AG09319 (cell line): ENCODE measurements around the gene NLGN4Y.

Source experiments
- DNase-seq: peaks from one replicate; pipeline ENCODE4 v3.0.0-alpha.2; 2010; ENCODE audit warnings: low read depth; ENCODE audit errors: extremely low read depth
- CTCF ChIP-seq: IDR thresholded peaks from 2 replicates; pipeline ENCODE4 v1.5.1; 2011; ENCODE audit warnings: low read depth, mild to moderate bottlenecking, inconsistent platforms, low read length, moderate library complexity

NLGN4Y gene

GRCh38 chrY:14524272-14525231, at the start of gene NLGN4Y:
Gene NLGN4Y (plus strand): TSS chrY:14524529. CDS start chrY:14622120, 97,591 bp downstream.
- no peak for TF ChIP-seq CTCF
- no peak for DNase-seq

- DNase-seq = no peak
- no peak for TF ChIP-seq CTCF
Measured at GRCh38 chrY:14485935-14486334, 38.4 kb upstream of the NLGN4Y start.

GRCh38 chrY:14490226-14490625, 34.1 kb upstream of the NLGN4Y start:
- no peak for DNase-seq
- no peak for TF ChIP-seq CTCF

- DNase-seq = no peak
- no peak for TF ChIP-seq CTCF
Measured at GRCh38 chrY:14498071-14498470, 26.3 kb upstream of the NLGN4Y start.

GRCh38 chrY:14504592-14504991, 19.7 kb upstream of the NLGN4Y start:
- no peak for TF ChIP-seq CTCF
- DNase-seq = no peak

GRCh38 chrY:14522379-14522950, 1.9 kb upstream of the NLGN4Y start:
- DNase-seq = no peak
- no peak for TF ChIP-seq CTCF

- no peak for DNase-seq
Measured at GRCh38 chrY:14523491-14524271, 648 bp upstream of the NLGN4Y start.

More at GRCh38 chrY:14523491-14524271, 648 bp upstream of the NLGN4Y start:
- no peak for TF ChIP-seq CTCF
